SK-N-SH (cell line): ENCODE measurements around the gene PCNX3. TPM values are rescaled to one million over a fixed set of nuclear protein-coding genes. Genes with fewer than 3 reads are reported as not detected.

ENCODE experiments used
- CTCF ChIA-PET: fragments of 300-600, 350-600 bp; formaldehyde crosslinking; extraction: SDS; loops from one replicate; lab custom pipeline; 2021; lab: Yijun Ruan, JAX
- POLR2A ChIA-PET: fragments of 350-600 bp; sonication (Branson Sonifier 250); formaldehyde crosslinking; extraction: SDS; loops from one replicate; lab custom pipeline; 2020; ENCODE audit warnings: antibody characterized with exemption, inconsistent platforms; lab: Yijun Ruan, JAX
- DNase-seq: peaks from one replicate; pipeline ENCODE4 v3.0.0; 2012
- H2AFZ ChIP-seq: fragments of 200-600 bp; sonication (generic); 2 replicates; pipeline ENCODE4 v1.8.1; 2016; ENCODE audit warnings: antibody characterized with exemption, mild to moderate bottlenecking, low read depth
- H3F3A ChIP-seq: fragments of 200-600 bp; sonication (generic); replicated peaks from 2 replicates; pipeline ENCODE3; 2016; ENCODE audit warnings: antibody characterized with exemption, mild to moderate bottlenecking; ENCODE audit not compliant: insufficient read depth
- H3K27ac ChIP-seq, 2 experiments: fragments of 200-500 bp in 1 of 2; fragments of 200-600 bp in 1 of 2; sonication (Bioruptor generic) in 1 of 2; sonication (generic), shearing (Covaris generic) in 1 of 2; 2 replicates each; pipeline versions ENCODE4 v1.5.1 to v1.6.1; 2014 to 2016; ENCODE audit warnings: low read depth in 2 of 2, inconsistent platforms in 1 of 2, low read length in 1 of 2, mild to moderate bottlenecking in 1 of 2, mixed read lengths in 1 of 2
- H3K27me3 ChIP-seq: fragments of 200-600 bp; sonication (generic), shearing (Covaris generic); 2 replicates; pipeline ENCODE4 v1.6.1; 2016; ENCODE audit warnings: mixed run types; ENCODE audit not compliant: insufficient read depth
- H3K36me3 ChIP-seq, 2 experiments: fragments of 200-500 bp in 1 of 2; fragments of 200-600 bp in 1 of 2; sonication (Bioruptor generic) in 1 of 2; sonication (generic) in 1 of 2; replicated peaks in 1 of 2; 2 replicates each; pipeline versions ENCODE3 to v1.5.1; 2014 to 2016; ENCODE audit warnings: low read length in 1 of 2, mild to moderate bottlenecking in 1 of 2; ENCODE audit not compliant: insufficient read depth in 2 of 2, control insufficient read depth in 1 of 2
- H3K4me1 ChIP-seq, 2 experiments: fragments of 200-500 bp in 1 of 2; fragments of 200-600 bp in 1 of 2; sonication (Bioruptor generic) in 1 of 2; sonication (generic), shearing (Covaris generic) in 1 of 2; 2 replicates each; pipeline versions ENCODE4 v1.5.1 to v1.6.1; 2014 to 2016; ENCODE audit warnings: low read depth in 1 of 2, low read length in 1 of 2, mixed run types in 1 of 2; ENCODE audit not compliant: insufficient read depth in 2 of 2, control insufficient read depth in 1 of 2
- H3K4me2 ChIP-seq: fragments of 200-600 bp; sonication (generic), shearing (Covaris generic); 2 replicates; pipeline ENCODE4 v1.6.1; 2017; ENCODE audit warnings: mixed run types
- H3K4me3 ChIP-seq, 2 experiments: fragments of 200-500 bp in 1 of 2; fragments of 200-600 bp in 1 of 2; sonication (Bioruptor generic) in 1 of 2; sonication (generic), shearing (Covaris generic) in 1 of 2; 2 replicates each; pipeline versions ENCODE4 v1.5.1 to v1.8.1; 2014 to 2016; ENCODE audit warnings: low read depth in 2 of 2, inconsistent platforms in 1 of 2, low read length in 1 of 2, mild to moderate bottlenecking in 1 of 2, mixed read lengths in 1 of 2, moderate library complexity in 1 of 2
- H3K79me2 ChIP-seq: fragments of 200-600 bp; sonication (generic); 2 replicates; pipeline ENCODE4 v1.8.1; 2017; ENCODE audit warnings: mild to moderate bottlenecking; ENCODE audit not compliant: insufficient read depth
- H3K9ac ChIP-seq: fragments of 200-600 bp; sonication (generic); 2 replicates; pipeline ENCODE4 v1.6.1; 2017; ENCODE audit warnings: mixed run types
- H3K9me2 ChIP-seq: fragments of 200-600 bp; sonication (generic); 2 replicates; pipeline ENCODE4 v1.6.1; 2017; ENCODE audit warnings: mixed run types
- H3K9me3 ChIP-seq: fragments of 200-600 bp; sonication (generic); 2 replicates; pipeline ENCODE4 v1.6.1; 2017; ENCODE audit warnings: mixed run types, mild to moderate bottlenecking, moderate library complexity
- H4K20me1 ChIP-seq: fragments of 200-600 bp; sonication (generic); 2 replicates; pipeline ENCODE4 v1.6.1; 2017; ENCODE audit warnings: mild to moderate bottlenecking, mixed run types; ENCODE audit not compliant: insufficient read depth
- CHD2 ChIP-seq: fragments of 150-350 bp; IDR thresholded peaks from 2 replicates; pipeline ENCODE4 v1.6.1; 2018; ENCODE audit warnings: low read length; ENCODE audit not compliant: partially characterized antibody
- ELF1 ChIP-seq: IDR thresholded peaks from 2 replicates; pipeline ENCODE4 v1.4.0; 2012
- FOXJ3 ChIP-seq: sonication (generic); formaldehyde crosslinking; IDR thresholded peaks from 2 replicates; pipeline ENCODE4 v1.5.1; 2020; ENCODE audit warnings: mild to moderate bottlenecking, missing genetic modification reagents
- FOXM1 ChIP-seq: IDR thresholded peaks from 2 replicates; pipeline ENCODE4 v1.4.0; 2012; ENCODE audit warnings: low read depth, mild to moderate bottlenecking
- GABPA ChIP-seq: IDR thresholded peaks from 2 replicates; pipeline ENCODE4 v1.4.0; 2012; ENCODE audit warnings: low read depth, mild to moderate bottlenecking
- IRF3 ChIP-seq: fragments of 150-350 bp; IDR thresholded peaks from 2 replicates; pipeline ENCODE4 v1.6.1; 2016; ENCODE audit warnings: mild to moderate bottlenecking, low read depth, low read length
- JUND ChIP-seq: IDR thresholded peaks from 2 replicates; pipeline ENCODE4 v1.4.0; 2012
- MAX ChIP-seq: IDR thresholded peaks from 2 replicates; pipeline ENCODE4 v1.4.0; 2012; ENCODE audit warnings: low read depth
- MEF2A ChIP-seq: IDR thresholded peaks from 2 replicates; pipeline ENCODE4 v1.4.0; 2012; ENCODE audit warnings: low read depth, borderline replicate concordance
- MXI1 ChIP-seq: IDR thresholded peaks from 2 replicates; pipeline ENCODE4 v1.6.1; 2012; ENCODE audit warnings: mild to moderate bottlenecking, low read depth, low read length, improper control_type of control experiment
- NFIC ChIP-seq: IDR thresholded peaks from 2 replicates; pipeline ENCODE4 v1.4.0; 2012; ENCODE audit warnings: borderline replicate concordance
- NRF1 ChIP-seq: IDR thresholded peaks from 2 replicates; pipeline ENCODE4 v1.6.1; 2012; ENCODE audit warnings: low read depth, mild to moderate bottlenecking, low read length
- RAD21 ChIP-seq: IDR thresholded peaks from 2 replicates; pipeline ENCODE4 v1.6.1; 2012; ENCODE audit warnings: mild to moderate bottlenecking, low read length
- RCOR1 ChIP-seq: fragments of 150-350 bp; IDR thresholded peaks from 2 replicates; pipeline ENCODE4 v1.6.1; 2017; ENCODE audit warnings: antibody characterized with exemption, low read length
- REST ChIP-seq: IDR thresholded peaks from 2 replicates; pipeline ENCODE4 v1.6.1; 2012; ENCODE audit warnings: mild to moderate bottlenecking, low read depth, low read length, moderate library complexity
- RFX5 ChIP-seq: IDR thresholded peaks from 2 replicates; pipeline ENCODE4 v1.6.1; 2012; ENCODE audit warnings: mild to moderate bottlenecking, improper control_type of control experiment, low read length
- RXRA ChIP-seq: IDR thresholded peaks from 2 replicates; pipeline ENCODE4 v1.4.0; 2012; ENCODE audit warnings: low read depth, mild to moderate bottlenecking, borderline replicate concordance
- SIN3A ChIP-seq: IDR thresholded peaks from 2 replicates; pipeline ENCODE4 v1.6.1; 2012; ENCODE audit warnings: low read depth, mild to moderate bottlenecking, low read length, moderate library complexity, borderline replicate concordance
- TCF12 ChIP-seq: IDR thresholded peaks from 2 replicates; pipeline ENCODE4 v1.4.0; 2012
- TEAD4 ChIP-seq: IDR thresholded peaks from 2 replicates; pipeline ENCODE4 v1.4.0; 2012; ENCODE audit warnings: mild to moderate bottlenecking, borderline replicate concordance; ENCODE audit not compliant: insufficient read depth
- USF1 ChIP-seq: IDR thresholded peaks from 2 replicates; pipeline ENCODE4 v1.4.0; 2012; ENCODE audit warnings: low read depth, borderline replicate concordance
- YY1 ChIP-seq: IDR thresholded peaks from 2 replicates; pipeline ENCODE4 v1.4.0; 2012; ENCODE audit warnings: low read depth, mild to moderate bottlenecking
- WGBS: methylation state at CpG from one replicate; pipeline ENCODE4 v1.1.6; 2017; ENCODE audit warnings: low lambda C conversion rate; 5-methylcytosine and 5-hydroxymethylcytosine counted together
- polyA plus RNA-seq, 3 experiments: library from polyadenylated mRNA; depleted of rRNA; stranded (reverse); fragments of >200 nt; gene quantifications; 2 replicates each; pipeline ENCODE4 v1.2.3, GENCODE V29; 2012

The PCNX3 gene
- polyA plus RNA-seq, 1 of the 3 experiments (the other 2 are of a cell fraction): 33.7 TPM

DNA sequence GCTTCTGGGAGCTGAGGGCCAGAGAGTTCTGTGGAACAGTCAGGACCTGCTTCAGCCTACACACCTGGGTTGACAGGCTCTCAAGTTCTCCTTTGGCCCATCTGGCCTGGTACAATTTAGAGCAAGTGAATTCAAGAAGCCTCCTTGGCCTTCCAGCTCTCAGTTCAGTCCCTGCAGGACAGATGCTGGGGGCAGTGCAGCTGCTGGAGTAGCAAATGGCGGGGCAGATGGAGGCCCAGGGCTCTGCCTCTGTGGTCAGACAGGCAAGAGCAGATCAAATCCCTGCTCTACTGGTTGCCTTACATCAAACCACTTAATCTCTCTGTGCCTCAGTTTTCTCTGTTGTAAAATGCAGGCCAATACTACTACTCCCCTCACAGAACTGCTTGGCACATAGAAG, 11.3 kb upstream of the PCNX3 start:
- POLR2A ChIA-PET: interaction anchor here (1.6 kb wide), 1 partner anchor 8 kb away, joined by 4 read pairs; the partner anchor contains the start of gene KCNK7
- no peak overlapping the region for H3K27ac ChIP-seq
- H2AFZ ChIP-seq: no peak overlapping the region
- H3K4me1 ChIP-seq: peaks cover 0 to 13% of the 10 kb centered on the region in 2 experiments; a peak in 1 of 4 replicates
- peaks cover 23 to 36% of the 10 kb centered on the region in 2 experiments for H3K36me3 ChIP-seq
- no peaks in the 10 kb centered on the region for H3K27me3 ChIP-seq
- TF ChIP-seq NFIC (no peak), CHD2 (no peak), GABPA (no peak)
- TF ChIP-seq, all 33 proteins: peak for 0
- H3K4me3 ChIP-seq: no peak overlapping the region
- no peak overlapping the region for H3K9ac ChIP-seq
- 100% methylated on average over 1 of the region's 1 CpG for WGBS
- no peaks in the 10 kb centered on the region for H3K9me3 ChIP-seq
- no peak overlapping the region for H3K4me2 ChIP-seq
- DNase-seq: no peak
- no peaks in the 10 kb centered on the region for H3K9me2 ChIP-seq
- H3F3A ChIP-seq: peaks cover 3% of the 10 kb centered on the region
- CTCF ChIA-PET: interaction anchor here (0.6 to 5.5 kb wide), 7 partner anchors 8 to 52 kb away, joined by 3 to 48 read pairs (median 4); partner anchors contain the start of genes FAM89B and KCNK7
- H4K20me1 ChIP-seq: peaks cover 24% of the 10 kb centered on the region
- peaks cover 16% of the 10 kb centered on the region for H3K79me2 ChIP-seq

DNA sequence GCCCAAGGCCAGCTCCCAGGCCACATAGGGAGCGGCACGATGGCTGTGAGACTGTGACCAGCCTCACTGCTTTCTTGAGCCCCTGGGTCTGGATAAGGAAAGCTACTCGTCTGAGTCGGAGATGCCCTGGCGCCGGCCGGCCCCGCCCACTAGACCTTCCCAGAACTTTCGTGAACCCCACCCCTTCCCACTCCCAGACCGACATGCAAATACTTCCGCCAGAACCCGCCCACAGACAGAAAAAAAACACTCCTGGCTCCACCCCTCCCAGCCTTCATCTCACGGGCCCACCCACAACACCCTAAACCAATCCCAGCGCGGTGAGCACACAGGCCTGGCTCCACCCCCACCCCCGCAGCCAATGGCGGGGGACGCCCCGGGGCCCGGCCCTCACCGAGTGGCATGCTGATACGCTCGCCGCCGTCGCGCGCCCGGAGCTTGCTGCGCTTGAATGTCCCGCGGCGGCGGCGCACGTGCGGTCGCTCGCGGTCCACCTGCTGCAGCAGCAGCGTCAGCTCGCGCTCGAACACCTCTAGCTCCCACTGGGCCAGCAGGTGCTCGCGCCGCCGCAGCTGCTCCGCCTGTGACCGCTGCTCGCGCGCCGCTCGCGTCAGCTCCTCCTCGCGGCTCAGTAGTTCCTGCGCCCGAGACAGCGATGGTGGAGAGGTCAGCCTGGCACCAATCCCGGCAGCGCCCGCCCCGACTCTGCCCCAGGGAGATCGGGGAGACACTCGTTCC, 8.5 kb upstream of the PCNX3 start:
- peaks cover 30% of the 10 kb centered on the region for H4K20me1 ChIP-seq
- no peaks in the 10 kb centered on the region for H3K27me3 ChIP-seq
- peaks cover 3% of the 10 kb centered on the region for H3F3A ChIP-seq
- H2AFZ ChIP-seq: no peak overlapping the region
- H3K4me1 ChIP-seq: peaks cover 14 to 21% of the 10 kb centered on the region in 2 experiments; a peak in 2 of 4 replicates
- H3K9ac ChIP-seq: no peak overlapping the region
- WGBS: 17% methylated on average over 18 of the region's 67 CpGs
- CTCF ChIA-PET: interaction anchor here (0.7 to 5.5 kb wide), 9 partner anchors 13 to 291 kb away, joined by 3 to 48 read pairs (median 4); partner anchors contain the start of genes EHBP1L1, FAM89B, RELA and ZNRD2
- no peaks in the 10 kb centered on the region for H3K9me2 ChIP-seq
- peak overlapping the region; percentile 45 for H3K4me2 ChIP-seq
- POLR2A ChIA-PET: interaction anchor here (0.6 to 1.6 kb wide), 8 partner anchors 8 to 267 kb away, joined by 3 to 15 read pairs (median 4); partner anchors contain the start of genes KCNK7, NEAT1 and PCNX3
- H3K27ac ChIP-seq: peak overlapping the region; percentile 11 to 56; a peak in 2 of 4 replicates
- peak; percentile 100 for DNase-seq
- H3K79me2 ChIP-seq: peaks cover 43% of the 10 kb centered on the region
- peaks cover 23 to 45% of the 10 kb centered on the region in 2 experiments for H3K36me3 ChIP-seq
- peak overlapping the region in 1 of 2 experiments; percentile 33; a peak in 2 of 4 replicates for H3K4me3 ChIP-seq
- no peaks in the 10 kb centered on the region for H3K9me3 ChIP-seq
- TF ChIP-seq IRF3 (peak; percentile 30; the same call in 1 of the 2 replicates), FOXJ3 (CRISPR knock-in tag) (no peak), RFX5 (0 out of 2 replicates have a peak, but pooled peaks have one; percentile 31), RCOR1 (no peak), MXI1 (peak; percentile 100), ELF1 (no peak), FOXM1 (no peak), TCF12 (no peak), USF1 (no peak), MAX (peak; percentile 94), TEAD4 (no peak), RAD21 (no peak), REST (no peak), RXRA (no peak), YY1 (no peak), JUND (no peak), NRF1 (0 out of 2 replicates have a peak, but pooled peaks have one; percentile 16), SIN3A (peak; percentile 77; the same call in 1 of the 2 replicates), MEF2A (no peak), CHD2 (no peak)
